HG03095 (cell line): ENCODE data around the gene PKDREJ.
"Not testable (repeated sequence)": the region's sequence is repeated elsewhere in the genome, so short reads cannot be mapped to it uniquely, and the experiment has no call there.

Source experiments
- ATAC-seq: cut with Tn5 transposase; IDR thresholded peaks from one replicate; pipeline ENCODE4 v1.9.1; 2021; ENCODE audit warnings: moderate library complexity; ENCODE audit not compliant: unreplicated experiment

PKDREJ gene

GRCh38 chr22:46267431-46268279, 4.5 kb upstream of the PKDREJ start, which contains the start of gene TTC38:
TSS of gene TTC38 (plus strand) at chr22:46268008. CDS start at chr22:46268040, 32 bp downstream.
- peak; percentile 62 for ATAC-seq

- ATAC-seq, result not testable (repeated sequence)
Observed at GRCh38 chr22:46265627-46266026, 2.5 kb upstream of the PKDREJ start.

- ATAC-seq, result not testable (repeated sequence)
Observed at GRCh38 chr22:46264520-46264919, 1.4 kb upstream of the PKDREJ start.

GRCh38 chr22:46262449-46263215, 511 bp downstream of the PKDREJ start:
- no peak for ATAC-seq

GRCh38 chr22:46260038-46260437, 3.1 kb downstream of the PKDREJ start:
- ATAC-seq, result no peak

- ATAC-seq, result no peak
Observed at GRCh38 chr22:46259374-46259773, 3.8 kb downstream of the PKDREJ start.

- no peak for ATAC-seq
Observed at GRCh38 chr22:46256358-46256958, 6.7 kb downstream of the PKDREJ start.

- no peak for ATAC-seq
Observed at GRCh38 chr22:46251816-46252380, 11.2 kb downstream of the PKDREJ start.

GRCh38 chr22:46251266-46251665, 11.9 kb downstream of the PKDREJ start:
- no peak for ATAC-seq

- peak; percentile 7 for ATAC-seq
Observed at GRCh38 chr22:46250783-46251125, 12.4 kb downstream of the PKDREJ start.

- peak; percentile 67 for ATAC-seq
Observed at GRCh38 chr22:46250035-46250782, 12.9 kb downstream of the PKDREJ start, which contains the start of gene CDPF1. TSS of gene CDPF1 (minus strand) at chr22:46250293. CDS start at chr22:46248284, 2,009 bp downstream.

- no peak for ATAC-seq
Observed at GRCh38 chr22:46247443-46247975, 15.6 kb downstream of the PKDREJ start.

- ATAC-seq, result no peak
Observed at GRCh38 chr22:46246178-46246577, 17.0 kb downstream of the PKDREJ start.

GRCh38 chr22:46245511-46245910, 17.6 kb downstream of the PKDREJ start:
- no peak for ATAC-seq

GRCh38 chr22:46244771-46245170, 18.4 kb downstream of the PKDREJ start:
- no peak for ATAC-seq

- no peak for ATAC-seq
Observed at GRCh38 chr22:46242076-46242475, 21.1 kb downstream of the PKDREJ start.

- ATAC-seq, result no peak
Observed at GRCh38 chr22:46241396-46242007, 21.6 kb downstream of the PKDREJ start.

GRCh38 chr22:46240907-46241306, 22.2 kb downstream of the PKDREJ start:
- ATAC-seq, result no peak

- no peak for ATAC-seq
Observed at GRCh38 chr22:46240506-46240905, 22.6 kb downstream of the PKDREJ start.

GRCh38 chr22:46240073-46240472, 23.1 kb downstream of the PKDREJ start:
- no peak for ATAC-seq
